Esophagus mucosa (tissue), 1 donor: ENCODE measurements around the gene TSSK1B. TPM values are rescaled to one million over a fixed set of nuclear protein-coding genes. Genes with fewer than 3 reads are reported as not detected.
A peak's percentile ranks its signal among the peaks of the same experiment; 100 is the strongest.

Experiments
- ATAC-seq: fragments of 200-7000 bp; cut with Tn5 transposase; one replicate; pipeline ENCODE4 v1.9.1; 2020
- total RNA-seq: library from RNA; stranded (reverse); gene quantifications from one replicate; pipeline ENCODE4 v1.2.4, GENCODE V29; 2023
- donor health status: DM: yes; HTN: yes; CAD: no.

TSSK1B gene
- total RNA-seq, 1 donor from 2014 or later, result 0.48 TPM

DNA sequence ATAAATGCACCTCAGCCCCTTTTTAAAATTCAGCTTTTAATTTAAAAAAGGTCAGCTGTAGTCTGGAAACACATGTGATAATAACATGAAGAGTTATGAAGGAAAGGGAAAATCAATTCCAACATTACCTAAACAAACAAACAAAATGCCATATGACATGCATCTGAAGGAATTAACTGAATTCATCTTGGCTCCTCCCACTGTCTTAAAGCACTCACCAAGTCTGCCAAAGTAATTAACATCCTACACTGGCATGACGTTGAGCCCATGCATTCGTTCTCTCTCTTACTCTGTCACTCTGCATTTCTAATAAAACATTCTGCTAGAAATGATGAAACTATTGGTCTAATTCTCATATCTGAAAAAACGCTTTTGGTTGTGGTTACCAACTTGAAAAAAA, 37.7 kb downstream of the TSSK1B start:
- ATAC-seq, result no peak

- no peak for ATAC-seq
Measured at GRCh38 chr5:113394658-113395057, 40.1 kb downstream of the TSSK1B start.

GRCh38 chr5:113390224-113390623, 44.6 kb downstream of the TSSK1B start:
- ATAC-seq, result no peak

GRCh38 chr5:113389116-113389515, 45.7 kb downstream of the TSSK1B start:
- no peak for ATAC-seq

GRCh38 chr5:113387844-113388243, 46.9 kb downstream of the TSSK1B start:
- no peak for ATAC-seq

GRCh38 chr5:113384782-113385285, 50.0 kb downstream of the TSSK1B start:
- ATAC-seq, result peak; percentile 39

GRCh38 chr5:113382731-113383130, 52.1 kb downstream of the TSSK1B start:
- peak; percentile 65 for ATAC-seq

Other genes with a start within 250 kb of the TSSK1B start
- 37.6 TPM for gene MCC, start 53.5 kb upstream of the TSSK1B start, total RNA-seq
- 17.5 TPM for gene YTHDC2, start 78.7 kb upstream of the TSSK1B start, total RNA-seq